ENCODE measurements around the gene WDR5. TPM values are rescaled to one million over a fixed set of nuclear protein-coding genes. Genes with fewer than 3 reads are reported as not detected.

Gene WDR5
- total and polyA plus RNA-seq, 2 experiments from 2014 or later = 37.0 to 56.6 TPM

DNA sequence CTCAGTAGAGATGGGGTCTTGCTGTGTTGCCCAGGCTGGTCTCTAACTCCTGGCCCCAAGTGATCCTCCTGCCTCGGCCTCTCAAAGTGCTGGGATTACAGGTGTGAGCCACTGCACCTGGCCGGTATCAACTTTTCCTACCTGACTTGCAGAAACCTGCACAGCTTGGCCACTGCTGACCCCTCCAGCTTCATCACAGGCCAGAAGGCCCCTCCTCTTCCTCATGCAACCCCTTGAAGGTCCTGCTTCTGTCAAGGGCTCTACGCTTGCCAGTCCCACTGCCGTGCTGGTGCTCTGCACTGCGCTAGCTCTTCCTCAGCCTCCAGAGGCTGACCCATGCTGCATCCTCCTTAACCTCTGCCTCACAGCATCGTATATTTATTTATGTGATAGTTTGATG is 61.0 kb downstream of the WDR5 start (continued):
- TF ChIP-seq, protein P1, sequence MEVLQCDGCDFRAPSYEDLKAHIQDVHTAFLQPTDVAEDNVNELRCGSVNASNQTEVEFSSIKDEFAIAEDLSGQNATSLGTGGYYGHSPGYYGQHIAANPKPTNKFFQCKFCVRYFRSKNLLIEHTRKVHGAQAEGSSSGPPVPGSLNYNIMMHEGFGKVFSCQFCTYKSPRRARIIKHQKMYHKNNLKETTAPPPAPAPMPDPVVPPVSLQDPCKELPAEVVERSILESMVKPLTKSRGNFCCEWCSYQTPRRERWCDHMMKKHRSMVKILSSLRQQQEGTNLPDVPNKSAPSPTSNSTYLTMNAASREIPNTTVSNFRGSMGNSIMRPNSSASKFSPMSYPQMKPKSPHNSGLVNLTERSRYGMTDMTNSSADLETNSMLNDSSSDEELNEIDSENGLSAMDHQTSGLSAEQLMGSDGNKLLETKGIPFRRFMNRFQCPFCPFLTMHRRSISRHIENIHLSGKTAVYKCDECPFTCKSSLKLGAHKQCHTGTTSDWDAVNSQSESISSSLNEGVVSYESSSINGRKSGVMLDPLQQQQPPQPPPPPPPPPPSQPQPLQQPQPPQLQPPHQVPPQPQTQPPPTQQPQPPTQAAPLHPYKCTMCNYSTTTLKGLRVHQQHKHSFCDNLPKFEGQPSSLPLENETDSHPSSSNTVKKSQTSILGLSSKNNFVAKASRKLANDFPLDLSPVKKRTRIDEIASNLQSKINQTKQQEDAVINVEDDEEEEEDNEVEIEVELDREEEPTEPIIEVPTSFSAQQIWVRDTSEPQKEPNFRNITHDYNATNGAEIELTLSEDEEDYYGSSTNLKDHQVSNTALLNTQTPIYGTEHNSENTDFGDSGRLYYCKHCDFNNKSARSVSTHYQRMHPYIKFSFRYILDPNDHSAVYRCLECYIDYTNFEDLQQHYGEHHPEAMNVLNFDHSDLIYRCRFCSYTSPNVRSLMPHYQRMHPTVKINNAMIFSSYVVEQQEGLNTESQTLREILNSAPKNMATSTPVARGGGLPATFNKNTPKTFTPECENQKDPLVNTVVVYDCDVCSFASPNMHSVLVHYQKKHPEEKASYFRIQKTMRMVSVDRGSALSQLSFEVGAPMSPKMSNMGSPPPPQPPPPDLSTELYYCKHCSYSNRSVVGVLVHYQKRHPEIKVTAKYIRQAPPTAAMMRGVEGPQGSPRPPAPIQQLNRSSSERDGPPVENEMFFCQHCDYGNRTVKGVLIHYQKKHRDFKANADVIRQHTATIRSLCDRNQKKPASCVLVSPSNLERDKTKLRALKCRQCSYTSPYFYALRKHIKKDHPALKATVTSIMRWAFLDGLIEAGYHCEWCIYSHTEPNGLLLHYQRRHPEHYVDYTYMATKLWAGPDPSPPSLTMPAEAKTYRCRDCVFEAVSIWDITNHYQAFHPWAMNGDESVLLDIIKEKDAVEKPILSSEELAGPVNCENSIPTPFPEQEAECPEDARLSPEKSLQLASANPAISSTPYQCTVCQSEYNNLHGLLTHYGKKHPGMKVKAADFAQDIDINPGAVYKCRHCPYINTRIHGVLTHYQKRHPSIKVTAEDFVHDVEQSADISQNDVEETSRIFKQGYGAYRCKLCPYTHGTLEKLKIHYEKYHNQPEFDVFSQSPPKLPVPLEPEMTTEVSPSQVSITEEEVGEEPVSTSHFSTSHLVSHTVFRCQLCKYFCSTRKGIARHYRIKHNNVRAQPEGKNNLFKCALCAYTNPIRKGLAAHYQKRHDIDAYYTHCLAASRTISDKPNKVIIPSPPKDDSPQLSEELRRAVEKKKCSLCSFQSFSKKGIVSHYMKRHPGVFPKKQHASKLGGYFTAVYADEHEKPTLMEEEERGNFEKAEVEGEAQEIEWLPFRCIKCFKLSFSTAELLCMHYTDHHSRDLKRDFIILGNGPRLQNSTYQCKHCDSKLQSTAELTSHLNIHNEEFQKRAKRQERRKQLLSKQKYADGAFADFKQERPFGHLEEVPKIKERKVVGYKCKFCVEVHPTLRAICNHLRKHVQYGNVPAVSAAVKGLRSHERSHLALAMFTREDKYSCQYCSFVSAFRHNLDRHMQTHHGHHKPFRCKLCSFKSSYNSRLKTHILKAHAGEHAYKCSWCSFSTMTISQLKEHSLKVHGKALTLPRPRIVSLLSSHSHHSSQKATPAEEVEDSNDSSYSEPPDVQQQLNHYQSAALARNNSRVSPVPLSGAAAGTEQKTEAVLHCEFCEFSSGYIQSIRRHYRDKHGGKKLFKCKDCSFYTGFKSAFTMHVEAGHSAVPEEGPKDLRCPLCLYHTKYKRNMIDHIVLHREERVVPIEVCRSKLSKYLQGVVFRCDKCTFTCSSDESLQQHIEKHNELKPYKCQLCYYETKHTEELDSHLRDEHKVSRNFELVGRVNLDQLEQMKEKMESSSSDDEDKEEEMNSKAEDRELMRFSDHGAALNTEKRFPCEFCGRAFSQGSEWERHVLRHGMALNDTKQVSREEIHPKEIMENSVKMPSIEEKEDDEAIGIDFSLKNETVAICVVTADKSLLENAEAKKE (CRISPR knock-in tag; IDR thresholded peaks at IDR 0.05) = no peak
- TF ChIP-seq CREB1 (CRISPR knock-in tag; IDR thresholded peaks at IDR 0.05; ENCODE audit: low read depth) (no peak), JUNB (IDR thresholded peaks at IDR 0.05; ENCODE audit: unreplicated experiment) (no peak), STAT1 (IDR thresholded peaks at IDR 0.05; ENCODE audit: unreplicated experiment) (no peak), EZH2 (IDR thresholded peaks at IDR 0.05; ENCODE audit: low read depth, unreplicated experiment) (no peak), EZH2phosphoT487 (IDR thresholded peaks at IDR 0.05; ENCODE audit: unreplicated experiment) (no peak), ZNF331 (CRISPR knock-in tag; IDR thresholded peaks at IDR 0.05; ENCODE audit: low read depth) (no peak), NANOG (IDR thresholded peaks at IDR 0.05; ENCODE audit: borderline replicate concordance) (no peak)
- TF ChIP-seq, protein P2, sequence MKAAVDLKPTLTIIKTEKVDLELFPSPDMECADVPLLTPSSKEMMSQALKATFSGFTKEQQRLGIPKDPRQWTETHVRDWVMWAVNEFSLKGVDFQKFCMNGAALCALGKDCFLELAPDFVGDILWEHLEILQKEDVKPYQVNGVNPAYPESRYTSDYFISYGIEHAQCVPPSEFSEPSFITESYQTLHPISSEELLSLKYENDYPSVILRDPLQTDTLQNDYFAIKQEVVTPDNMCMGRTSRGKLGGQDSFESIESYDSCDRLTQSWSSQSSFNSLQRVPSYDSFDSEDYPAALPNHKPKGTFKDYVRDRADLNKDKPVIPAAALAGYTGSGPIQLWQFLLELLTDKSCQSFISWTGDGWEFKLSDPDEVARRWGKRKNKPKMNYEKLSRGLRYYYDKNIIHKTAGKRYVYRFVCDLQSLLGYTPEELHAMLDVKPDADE (IDR thresholded peaks at IDR 0.05) = no peak

DNA sequence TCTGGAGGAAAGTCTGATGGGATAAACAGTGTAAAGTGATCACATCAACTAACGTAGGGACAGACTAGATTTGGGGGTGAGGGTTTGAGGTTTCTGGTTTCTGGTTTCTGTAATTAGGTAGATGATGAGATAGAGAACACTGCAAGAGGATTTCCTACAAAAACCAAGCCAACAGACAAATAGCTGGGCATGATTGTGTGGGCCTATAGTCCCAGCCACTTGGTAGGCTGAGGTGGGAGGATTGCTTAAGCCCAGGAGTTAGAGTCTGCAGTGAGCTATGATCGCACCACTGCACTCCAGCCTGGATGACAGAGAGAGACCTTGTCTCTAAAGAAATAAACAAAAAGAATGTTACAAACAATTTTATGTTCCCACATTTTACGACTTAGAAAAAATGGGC is 62.9 kb downstream of the WDR5 start:
- H3F3A ChIP-seq (replicated peaks; ENCODE audit: low read depth) = no peaks in the 10 kb centered on the region
- H4K20me1 ChIP-seq (replicated peaks; ENCODE audit: insufficient read depth) = no peaks in the 10 kb centered on the region
- no peaks in the 10 kb centered on the region for H3K36me3 ChIP-seq (ENCODE audit: insufficient read depth)
- no peaks in the 10 kb centered on the region for H3K9me3 Mint-ChIP-seq
- ATAC-seq (no peak), DNase-seq (ENCODE audit: low spot score) (no peak)
- H3K27me3 ChIP-seq (ENCODE audit: insufficient read depth) = no peaks in the 10 kb centered on the region
- H3K79me2 ChIP-seq (replicated peaks; ENCODE audit: insufficient read depth) = no peaks in the 10 kb centered on the region
- no peaks in the 10 kb centered on the region for H3K4me1 ChIP-seq (ENCODE audit: insufficient read depth)
- peaks cover 1% of the 10 kb centered on the region for H3K27me3 Mint-ChIP-seq (ENCODE audit: insufficient read depth, low read depth, poor library complexity)
- H3K9me2 ChIP-seq (ENCODE audit: insufficient read depth) = no peaks in the 10 kb centered on the region
- H3K4me1 Mint-ChIP-seq = no peaks in the 10 kb centered on the region
- no peaks in the 10 kb centered on the region for H3K36me3 Mint-ChIP-seq (ENCODE audit: low read depth)
- no peak overlapping the region for H3K27ac ChIP-seq (ENCODE audit: low read depth)
- no peak overlapping the region for H3K4me3 ChIP-seq
- no peak overlapping the region for H3K4me2 ChIP-seq
- no peak overlapping the region for H3K27ac Mint-ChIP-seq
- H3K4me3 Mint-ChIP-seq = no peak overlapping the region
- no peak overlapping the region for H2AFZ ChIP-seq
- no peak for TF ChIP-seq EZH2 (IDR thresholded peaks at IDR 0.05; ENCODE audit: low read depth, unreplicated experiment)
- TF ChIP-seq, protein P3, sequence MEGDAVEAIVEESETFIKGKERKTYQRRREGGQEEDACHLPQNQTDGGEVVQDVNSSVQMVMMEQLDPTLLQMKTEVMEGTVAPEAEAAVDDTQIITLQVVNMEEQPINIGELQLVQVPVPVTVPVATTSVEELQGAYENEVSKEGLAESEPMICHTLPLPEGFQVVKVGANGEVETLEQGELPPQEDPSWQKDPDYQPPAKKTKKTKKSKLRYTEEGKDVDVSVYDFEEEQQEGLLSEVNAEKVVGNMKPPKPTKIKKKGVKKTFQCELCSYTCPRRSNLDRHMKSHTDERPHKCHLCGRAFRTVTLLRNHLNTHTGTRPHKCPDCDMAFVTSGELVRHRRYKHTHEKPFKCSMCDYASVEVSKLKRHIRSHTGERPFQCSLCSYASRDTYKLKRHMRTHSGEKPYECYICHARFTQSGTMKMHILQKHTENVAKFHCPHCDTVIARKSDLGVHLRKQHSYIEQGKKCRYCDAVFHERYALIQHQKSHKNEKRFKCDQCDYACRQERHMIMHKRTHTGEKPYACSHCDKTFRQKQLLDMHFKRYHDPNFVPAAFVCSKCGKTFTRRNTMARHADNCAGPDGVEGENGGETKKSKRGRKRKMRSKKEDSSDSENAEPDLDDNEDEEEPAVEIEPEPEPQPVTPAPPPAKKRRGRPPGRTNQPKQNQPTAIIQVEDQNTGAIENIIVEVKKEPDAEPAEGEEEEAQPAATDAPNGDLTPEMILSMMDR (conservative IDR thresholded peaks at IDR 0.05; ENCODE audit: low read depth in 2 of 2) = no peak
